Activated T-cell treated with anti-CD3 and anti-CD28 coated beads, Interleukin-2, amount 50 U/mL, for 24 hours (primary cell): ENCODE data around the gene CHRNA4.

Experiments
- DNase-seq: peaks from one replicate; pipeline ENCODE4 v3.0.0-alpha.2; 2020
- H3K27ac Mint-ChIP-seq: 2 replicates; pipeline ENCODE4 v1.8.0; 2020; ENCODE audit warnings: mild to moderate bottlenecking, mixed read lengths
- H3K27me3 Mint-ChIP-seq: 2 replicates; pipeline ENCODE4 v1.8.0; 2020; ENCODE audit warnings: mixed read lengths
- H3K36me3 Mint-ChIP-seq: 2 replicates; pipeline ENCODE4 v1.8.0; 2020; ENCODE audit warnings: low read depth, mixed read lengths
- H3K4me1 Mint-ChIP-seq: 2 replicates; pipeline ENCODE4 v1.8.0; 2020; ENCODE audit warnings: low read depth, mixed read lengths
- H3K4me3 Mint-ChIP-seq: 2 replicates; pipeline ENCODE4 v1.8.0; 2020; ENCODE audit warnings: mild to moderate bottlenecking, moderate library complexity, mixed read lengths
- H3K9me3 Mint-ChIP-seq: 2 replicates; pipeline ENCODE4 v1.8.0; 2020; ENCODE audit warnings: mixed read lengths

Gene CHRNA4

GRCh38 chr20:63325021-63325471 lies 36.1 kb downstream of the CHRNA4 start:
- H3K27me3 Mint-ChIP-seq, result no peaks in the 10 kb centered on the region
- no peaks in the 10 kb centered on the region for H3K36me3 Mint-ChIP-seq
- H3K9me3 Mint-ChIP-seq, result no peaks in the 10 kb centered on the region
- H3K4me1 Mint-ChIP-seq, result peaks cover 2% of the 10 kb centered on the region
- H3K4me3 Mint-ChIP-seq, result no peak overlapping the region
- DNase-seq, result no peak
- no peak overlapping the region for H3K27ac Mint-ChIP-seq

- Mint-ChIP-seq H3K4me3 (no peak overlapping the region), H3K4me1 (peaks cover 2% of the 10 kb centered on the region), H3K27ac (no peak overlapping the region), H3K27me3 (no peaks in the 10 kb centered on the region), H3K36me3 (no peaks in the 10 kb centered on the region), H3K9me3 (no peaks in the 10 kb centered on the region)
- no peak for DNase-seq
These were observed 37.7 kb downstream of the CHRNA4 start for GRCh38 chr20:63323357-63323981.

- Mint-ChIP-seq H3K9me3 (no peaks in the 10 kb centered on the region), H3K27me3 (no peaks in the 10 kb centered on the region)
These were observed 38.2 kb downstream of the CHRNA4 start for GRCh38 chr20:63322933-63323273.

DNA sequence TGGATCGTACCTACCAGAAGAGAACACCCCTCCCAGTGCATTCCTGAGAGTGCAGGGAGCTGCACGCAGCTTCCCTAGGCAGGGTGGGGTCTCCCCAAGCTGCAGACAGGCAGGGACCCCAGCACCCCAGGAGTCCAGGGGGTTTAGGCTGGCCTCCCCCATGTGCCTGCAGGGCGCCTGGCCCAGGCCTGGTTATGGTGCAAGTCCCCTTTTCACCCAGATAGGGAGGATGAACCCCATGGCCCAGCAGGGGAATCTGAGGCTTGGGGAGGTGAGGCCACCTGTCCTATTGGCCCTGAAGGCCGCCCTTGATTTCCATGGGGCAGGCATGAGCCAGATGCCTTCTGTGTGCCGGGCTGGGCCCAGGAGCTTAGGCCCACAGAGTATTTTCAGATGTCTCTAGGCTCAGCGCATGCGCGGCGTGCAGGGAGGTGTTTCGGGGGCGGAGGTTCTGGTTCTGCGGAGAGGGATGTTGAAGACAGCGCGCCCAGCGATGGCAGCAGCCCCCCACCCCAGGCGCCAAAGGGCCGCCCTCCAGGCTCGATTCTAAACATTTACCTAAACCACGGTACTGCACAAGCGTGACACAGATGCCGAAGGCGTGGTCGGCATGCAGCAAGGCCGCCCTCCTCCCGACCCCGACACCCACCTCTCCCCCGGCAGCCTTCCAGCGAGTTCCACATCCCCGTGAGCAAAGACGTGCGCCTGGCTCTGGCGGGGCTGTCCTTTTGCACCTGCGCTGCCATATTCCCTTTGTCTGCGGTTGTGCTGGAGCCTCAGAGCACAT lies 38.8 kb downstream of the CHRNA4 start:
- DNase-seq, result no peak
- Mint-ChIP-seq H3K9me3 (no peaks in the 10 kb centered on the region), H3K27me3 (no peaks in the 10 kb centered on the region)

More at GRCh38 chr20:63322933-63323273, 38.2 kb downstream of the CHRNA4 start:
- H3K4me3 Mint-ChIP-seq, result no peak overlapping the region
- H3K27ac Mint-ChIP-seq, result no peak overlapping the region
- H3K4me1 Mint-ChIP-seq, result peaks cover 2% of the 10 kb centered on the region
- DNase-seq, result no peak
- H3K36me3 Mint-ChIP-seq, result no peaks in the 10 kb centered on the region

GRCh38 chr20:63321148-63321831 lies 39.9 kb downstream of the CHRNA4 start:
- no peak for DNase-seq
- Mint-ChIP-seq H3K27me3 (no peaks in the 10 kb centered on the region), H3K9me3 (no peaks in the 10 kb centered on the region)

More for the DNA sequence above, 38.8 kb downstream of the CHRNA4 start:
- Mint-ChIP-seq H3K4me3 (no peak overlapping the region), H3K4me1 (peaks cover 2% of the 10 kb centered on the region), H3K36me3 (no peaks in the 10 kb centered on the region), H3K27ac (no peak overlapping the region)

GRCh38 chr20:63320616-63321147 lies 40.5 kb downstream of the CHRNA4 start:
- no peak overlapping the region for H3K4me3 Mint-ChIP-seq
- H3K9me3 Mint-ChIP-seq, result no peaks in the 10 kb centered on the region
- no peaks in the 10 kb centered on the region for H3K4me1 Mint-ChIP-seq
- H3K27me3 Mint-ChIP-seq, result peaks cover 2% of the 10 kb centered on the region
- no peaks in the 10 kb centered on the region for H3K36me3 Mint-ChIP-seq
- H3K27ac Mint-ChIP-seq, result no peak overlapping the region
- no peak for DNase-seq

More at GRCh38 chr20:63321148-63321831, 39.9 kb downstream of the CHRNA4 start:
- no peaks in the 10 kb centered on the region for H3K36me3 Mint-ChIP-seq
- H3K27ac Mint-ChIP-seq, result no peak overlapping the region
- peaks cover 2% of the 10 kb centered on the region for H3K4me1 Mint-ChIP-seq
- no peak overlapping the region for H3K4me3 Mint-ChIP-seq

GRCh38 chr20:63320041-63320511 lies 41.1 kb downstream of the CHRNA4 start:
- no peaks in the 10 kb centered on the region for H3K4me1 Mint-ChIP-seq
- peaks cover 6% of the 10 kb centered on the region for H3K27me3 Mint-ChIP-seq
- H3K9me3 Mint-ChIP-seq, result no peaks in the 10 kb centered on the region
- no peak overlapping the region for H3K27ac Mint-ChIP-seq
- DNase-seq, result no peak
- no peak overlapping the region for H3K4me3 Mint-ChIP-seq
- H3K36me3 Mint-ChIP-seq, result no peaks in the 10 kb centered on the region

DNA sequence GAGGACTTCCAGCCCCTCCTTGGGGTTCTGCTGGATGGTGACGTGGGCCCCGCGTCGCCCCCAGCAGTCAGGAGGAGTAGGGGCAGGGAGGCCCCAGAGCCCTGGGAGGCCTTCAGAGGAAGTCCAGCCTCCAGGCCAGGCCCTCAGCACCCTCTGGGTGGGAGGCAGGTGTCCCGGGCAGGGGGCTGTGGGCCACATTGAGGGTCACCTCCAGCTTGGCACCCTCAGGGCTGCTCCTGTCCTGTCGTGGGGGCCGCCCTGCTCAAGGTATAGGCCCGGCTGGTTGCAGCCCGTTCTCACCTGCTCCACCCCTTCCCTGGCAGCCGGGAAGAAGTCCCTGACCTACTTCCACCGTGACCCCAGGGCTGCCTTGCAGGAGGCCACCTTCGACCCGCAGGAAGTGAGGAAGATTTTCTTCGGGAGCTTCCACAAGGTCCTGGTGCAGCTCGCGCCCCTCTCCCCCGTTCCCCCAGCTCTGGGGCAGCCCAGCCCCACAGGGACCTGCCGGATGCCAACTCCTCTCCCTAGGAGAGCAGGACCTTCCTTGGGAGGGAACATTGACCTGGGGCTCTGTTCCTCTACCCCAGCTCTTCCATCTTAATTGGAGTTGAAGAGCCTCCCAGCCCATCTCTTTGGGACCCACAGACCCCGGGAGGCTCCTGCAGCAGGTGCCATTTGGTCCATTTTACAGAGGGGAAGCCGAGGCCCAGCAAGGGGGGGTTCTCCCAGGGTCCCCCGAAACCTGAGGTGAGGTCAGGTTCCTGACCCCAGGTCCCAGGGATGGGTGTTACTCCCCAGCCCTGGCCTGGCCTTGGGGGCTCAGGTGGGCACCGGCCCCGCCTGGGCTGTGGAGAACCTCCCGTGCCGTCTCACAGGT lies 41.7 kb downstream of the CHRNA4 start:
- Mint-ChIP-seq H3K27ac (no peak overlapping the region), H3K9me3 (no peaks in the 10 kb centered on the region), H3K27me3 (peaks cover 6% of the 10 kb centered on the region), H3K36me3 (no peaks in the 10 kb centered on the region), H3K4me3 (no peak overlapping the region), H3K4me1 (no peaks in the 10 kb centered on the region)
- no peak for DNase-seq

DNA sequence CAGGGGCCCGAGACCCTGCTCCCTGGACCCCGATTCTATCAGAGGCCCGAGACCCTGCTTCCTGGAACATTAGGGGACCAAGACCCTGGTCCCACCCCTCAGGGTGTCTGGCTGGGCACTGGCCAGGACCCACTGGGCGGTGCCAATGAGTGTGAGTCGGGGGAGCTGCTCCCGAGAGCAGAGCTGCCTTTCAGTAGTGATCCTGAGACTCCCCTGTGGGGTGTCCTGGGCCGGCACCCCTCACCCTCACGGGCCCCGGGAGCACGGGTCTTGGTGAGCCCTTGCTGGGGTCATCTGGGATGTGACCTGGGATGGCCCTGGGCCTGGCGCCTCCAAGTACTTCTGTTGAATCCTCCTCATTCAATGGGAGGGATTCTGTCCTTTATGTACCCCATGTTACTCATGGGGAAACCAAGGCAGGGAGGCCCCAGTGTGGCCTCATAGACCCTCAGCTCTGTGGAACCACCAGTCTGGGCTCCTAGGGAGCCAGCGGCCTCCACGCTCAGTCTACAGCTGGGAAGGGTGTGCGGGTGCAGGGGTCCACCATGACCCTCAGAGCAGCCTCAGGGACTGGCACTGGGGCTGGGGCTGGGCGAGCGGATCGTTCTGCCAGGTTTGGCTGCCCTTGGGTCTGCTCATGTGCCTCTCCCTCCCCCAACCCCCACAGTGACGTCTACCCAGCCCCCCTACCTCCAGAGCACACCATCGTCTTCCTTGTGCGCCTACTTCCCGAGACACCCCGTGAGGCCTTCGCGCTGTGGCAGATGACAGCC lies 42.6 kb downstream of the CHRNA4 start:
- no peaks in the 10 kb centered on the region for H3K4me1 Mint-ChIP-seq
- no peak for DNase-seq
- no peak overlapping the region for H3K27ac Mint-ChIP-seq
- no peak overlapping the region for H3K4me3 Mint-ChIP-seq
- no peaks in the 10 kb centered on the region for H3K36me3 Mint-ChIP-seq
- no peaks in the 10 kb centered on the region for H3K9me3 Mint-ChIP-seq
- peaks cover 6% of the 10 kb centered on the region for H3K27me3 Mint-ChIP-seq

DNA sequence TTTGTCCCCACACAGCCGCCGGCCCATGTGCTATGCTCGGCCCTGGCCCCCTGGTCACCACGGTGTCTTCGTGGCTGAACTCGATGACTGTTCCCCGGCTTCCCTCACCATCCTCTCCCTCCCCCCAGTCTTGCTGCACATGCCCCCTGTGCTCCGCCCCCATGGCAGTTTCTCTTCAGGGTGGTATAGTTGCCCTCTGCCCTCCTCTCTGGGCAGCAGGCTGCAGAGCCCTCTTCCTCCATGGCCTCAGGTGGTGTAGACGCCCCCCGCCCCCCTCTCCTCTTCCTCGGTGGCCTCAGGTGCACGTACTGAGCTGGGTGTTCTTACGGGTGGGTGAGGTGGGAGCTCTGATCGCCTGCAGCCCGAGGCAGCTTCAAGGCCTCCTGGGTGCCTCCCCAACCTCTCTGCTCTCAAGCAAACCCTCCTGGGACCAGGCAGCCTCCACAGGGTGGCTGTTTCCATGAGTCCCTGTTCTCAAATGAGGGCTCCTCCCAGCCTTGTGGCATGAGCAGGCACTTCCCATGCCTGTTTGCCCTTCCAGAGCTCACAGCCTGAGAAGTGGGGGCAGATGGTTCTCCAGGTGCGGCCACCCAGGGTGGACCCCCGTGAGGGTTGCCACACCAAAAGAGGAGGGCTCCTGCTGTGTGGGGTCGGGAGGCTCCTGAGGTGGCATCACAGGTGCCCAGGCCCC lies 43.4 kb downstream of the CHRNA4 start:
- H3K4me3 Mint-ChIP-seq, result no peak overlapping the region
- H3K27me3 Mint-ChIP-seq, result peaks cover 6% of the 10 kb centered on the region
- no peaks in the 10 kb centered on the region for H3K9me3 Mint-ChIP-seq
- no peak for DNase-seq
- no peaks in the 10 kb centered on the region for H3K4me1 Mint-ChIP-seq
- no peak overlapping the region for H3K27ac Mint-ChIP-seq
- no peaks in the 10 kb centered on the region for H3K36me3 Mint-ChIP-seq

DNA sequence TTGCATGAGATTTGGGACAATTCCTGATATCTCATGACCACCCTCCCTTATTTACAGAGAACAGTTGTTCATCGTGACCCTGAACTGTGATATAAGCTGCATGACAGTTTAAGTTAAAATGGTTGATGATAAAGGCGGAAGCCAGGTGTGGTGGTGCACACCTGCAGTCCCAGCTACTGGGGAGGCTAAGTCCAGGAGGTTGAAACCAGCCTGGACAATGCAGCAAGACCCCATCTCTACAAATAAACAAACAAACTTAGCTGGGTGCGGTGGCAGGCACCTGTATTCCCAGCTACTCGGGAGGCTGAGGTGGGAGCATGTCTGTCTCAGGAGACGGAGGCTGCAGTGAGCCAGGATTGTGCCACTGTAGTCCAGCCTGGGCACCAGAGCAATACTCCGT lies 44.1 kb downstream of the CHRNA4 start:
- peaks cover 6% of the 10 kb centered on the region for H3K27me3 Mint-ChIP-seq
- H3K27ac Mint-ChIP-seq, result no peak overlapping the region
- H3K4me1 Mint-ChIP-seq, result no peaks in the 10 kb centered on the region
- DNase-seq, result no peak
- H3K36me3 Mint-ChIP-seq, result no peaks in the 10 kb centered on the region
- no peak overlapping the region for H3K4me3 Mint-ChIP-seq
- H3K9me3 Mint-ChIP-seq, result no peaks in the 10 kb centered on the region

GRCh38 chr20:63316502-63316921 lies 44.6 kb downstream of the CHRNA4 start:
- Mint-ChIP-seq H3K27ac (no peak overlapping the region), H3K9me3 (no peaks in the 10 kb centered on the region), H3K27me3 (peaks cover 6% of the 10 kb centered on the region), H3K36me3 (no peaks in the 10 kb centered on the region), H3K4me3 (no peak overlapping the region), H3K4me1 (no peaks in the 10 kb centered on the region)
- no peak for DNase-seq
